ENCODE measurements around the gene SDSL.

The SDSL gene

GRCh38 chr12:113432986-113433385, 10.8 kb downstream of the SDSL start:
- Histone ChIP-seq H3K9me3 (ENCODE audit: control insufficient read depth, insufficient read depth, low read length) (no peaks in the 10 kb centered on the region), H3K9ac (ENCODE audit: low read depth, low read length) (no peak overlapping the region), H3K4me1 (ENCODE audit: control insufficient read depth, insufficient read depth, low read length) (no peaks in the 10 kb centered on the region), H3K4me3 (ENCODE audit: low read depth, low read length) (no peak overlapping the region), H3K27me3 (ENCODE audit: control insufficient read depth, insufficient read depth, low read length) (no peaks in the 10 kb centered on the region), H3K36me3 (ENCODE audit: control insufficient read depth, insufficient read depth, low read length) (no peaks in the 10 kb centered on the region)

DNA sequence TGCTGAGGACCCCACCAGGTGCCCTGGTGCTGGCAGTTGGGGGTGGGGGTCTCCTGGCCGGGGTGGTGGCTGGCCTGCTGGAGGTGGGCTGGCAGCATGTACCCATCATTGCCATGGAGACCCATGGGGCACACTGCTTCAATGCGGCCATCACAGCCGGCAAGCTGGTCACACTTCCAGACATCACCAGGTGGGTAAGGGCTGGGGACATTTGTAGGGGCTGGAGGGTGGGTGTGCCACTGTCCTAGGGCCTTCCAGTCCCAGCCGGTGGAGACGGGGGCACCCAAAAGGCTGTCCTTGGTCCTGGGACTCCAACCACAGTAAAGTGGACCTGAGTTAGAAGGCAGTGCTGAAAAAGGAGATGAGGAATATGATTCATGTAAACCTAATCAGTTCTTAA, 13.2 kb downstream of the SDSL start:
- no peak overlapping the region for H3K9ac ChIP-seq (ENCODE audit: low read depth, low read length)
- no peak overlapping the region for H3K4me3 ChIP-seq (ENCODE audit: low read depth, low read length)
- H3K9me3 ChIP-seq (ENCODE audit: control insufficient read depth, insufficient read depth, low read length), result no peaks in the 10 kb centered on the region
- no peaks in the 10 kb centered on the region for H3K27me3 ChIP-seq (ENCODE audit: control insufficient read depth, insufficient read depth, low read length)
- H3K36me3 ChIP-seq (ENCODE audit: control insufficient read depth, insufficient read depth, low read length), result no peaks in the 10 kb centered on the region
- H3K4me1 ChIP-seq (ENCODE audit: control insufficient read depth, insufficient read depth, low read length), result no peaks in the 10 kb centered on the region

GRCh38 chr12:113436586-113436985, 14.4 kb downstream of the SDSL start:
- Histone ChIP-seq H3K4me3 (ENCODE audit: low read depth, low read length) (no peak overlapping the region), H3K36me3 (ENCODE audit: control insufficient read depth, insufficient read depth, low read length) (no peaks in the 10 kb centered on the region), H3K9ac (ENCODE audit: low read depth, low read length) (no peak overlapping the region), H3K9me3 (ENCODE audit: control insufficient read depth, insufficient read depth, low read length) (no peaks in the 10 kb centered on the region), H3K4me1 (ENCODE audit: control insufficient read depth, insufficient read depth, low read length) (no peaks in the 10 kb centered on the region), H3K27me3 (ENCODE audit: control insufficient read depth, insufficient read depth, low read length) (no peaks in the 10 kb centered on the region)

DNA sequence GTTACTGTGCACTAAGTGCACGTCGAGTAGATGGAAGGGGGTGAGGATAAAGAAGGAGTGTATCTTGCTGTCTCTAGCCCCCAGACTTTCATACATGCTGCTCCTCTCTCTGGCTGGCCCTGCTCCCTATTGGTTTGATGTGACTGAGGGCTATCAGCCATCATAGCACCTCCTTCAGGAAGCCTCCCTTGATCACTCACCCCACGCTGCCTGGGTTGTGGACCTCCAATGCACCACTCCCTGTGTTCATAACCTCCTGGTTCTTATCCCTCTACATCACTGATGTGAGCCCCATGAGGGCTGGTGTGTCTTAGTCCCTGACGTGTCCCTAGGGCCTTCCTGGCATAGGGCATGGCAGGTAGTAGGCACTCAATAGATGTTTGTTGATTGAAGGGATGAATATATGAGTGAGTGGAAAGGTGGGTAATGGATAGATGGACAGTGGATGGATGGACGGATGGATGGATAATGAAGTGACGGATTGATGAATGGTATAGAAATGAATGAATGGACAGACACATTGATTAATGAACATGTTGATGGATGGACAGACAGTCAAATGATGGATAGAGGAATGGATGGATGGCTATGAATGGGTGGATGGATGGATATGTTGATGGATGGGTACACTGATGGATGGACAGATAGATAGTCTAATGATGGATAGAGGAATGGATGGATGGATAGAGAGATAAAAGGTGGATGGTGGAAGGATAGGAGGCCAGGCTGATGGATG, 15.0 kb downstream of the SDSL start:
- H3K27me3 ChIP-seq (ENCODE audit: control insufficient read depth, insufficient read depth, low read length), result no peaks in the 10 kb centered on the region
- H3K9me3 ChIP-seq (ENCODE audit: control insufficient read depth, insufficient read depth, low read length), result no peaks in the 10 kb centered on the region
- no peak overlapping the region for H3K4me3 ChIP-seq (ENCODE audit: low read depth, low read length)
- no peaks in the 10 kb centered on the region for H3K36me3 ChIP-seq (ENCODE audit: control insufficient read depth, insufficient read depth, low read length)
- H3K9ac ChIP-seq (ENCODE audit: low read depth, low read length), result no peak overlapping the region
- no peaks in the 10 kb centered on the region for H3K4me1 ChIP-seq (ENCODE audit: control insufficient read depth, insufficient read depth, low read length)

DNA sequence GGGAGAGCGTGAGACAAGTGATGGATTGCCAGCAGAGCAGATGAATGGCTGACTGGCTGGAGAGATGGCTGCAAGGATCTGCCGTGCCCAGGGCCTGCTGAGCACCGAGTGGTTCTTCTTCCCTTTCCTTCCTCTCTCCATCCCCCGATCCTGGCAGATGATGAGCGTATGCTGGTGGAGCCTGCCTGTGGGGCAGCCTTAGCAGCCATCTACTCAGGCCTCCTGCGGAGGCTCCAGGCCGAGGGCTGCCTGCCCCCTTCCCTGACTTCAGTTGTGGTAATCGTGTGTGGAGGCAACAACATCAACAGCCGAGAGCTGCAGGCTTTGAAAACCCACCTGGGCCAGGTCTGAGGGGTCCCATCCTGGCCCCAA, 15.5 kb downstream of the SDSL start:
- no peaks in the 10 kb centered on the region for H3K36me3 ChIP-seq (ENCODE audit: control insufficient read depth, insufficient read depth, low read length)
- no peaks in the 10 kb centered on the region for H3K9me3 ChIP-seq (ENCODE audit: control insufficient read depth, insufficient read depth, low read length)
- H3K9ac ChIP-seq (ENCODE audit: low read depth, low read length), result no peak overlapping the region
- H3K27me3 ChIP-seq (ENCODE audit: control insufficient read depth, insufficient read depth, low read length), result no peaks in the 10 kb centered on the region
- H3K4me1 ChIP-seq (ENCODE audit: control insufficient read depth, insufficient read depth, low read length), result no peaks in the 10 kb centered on the region
- H3K4me3 ChIP-seq (ENCODE audit: low read depth, low read length), result no peak overlapping the region

DNA sequence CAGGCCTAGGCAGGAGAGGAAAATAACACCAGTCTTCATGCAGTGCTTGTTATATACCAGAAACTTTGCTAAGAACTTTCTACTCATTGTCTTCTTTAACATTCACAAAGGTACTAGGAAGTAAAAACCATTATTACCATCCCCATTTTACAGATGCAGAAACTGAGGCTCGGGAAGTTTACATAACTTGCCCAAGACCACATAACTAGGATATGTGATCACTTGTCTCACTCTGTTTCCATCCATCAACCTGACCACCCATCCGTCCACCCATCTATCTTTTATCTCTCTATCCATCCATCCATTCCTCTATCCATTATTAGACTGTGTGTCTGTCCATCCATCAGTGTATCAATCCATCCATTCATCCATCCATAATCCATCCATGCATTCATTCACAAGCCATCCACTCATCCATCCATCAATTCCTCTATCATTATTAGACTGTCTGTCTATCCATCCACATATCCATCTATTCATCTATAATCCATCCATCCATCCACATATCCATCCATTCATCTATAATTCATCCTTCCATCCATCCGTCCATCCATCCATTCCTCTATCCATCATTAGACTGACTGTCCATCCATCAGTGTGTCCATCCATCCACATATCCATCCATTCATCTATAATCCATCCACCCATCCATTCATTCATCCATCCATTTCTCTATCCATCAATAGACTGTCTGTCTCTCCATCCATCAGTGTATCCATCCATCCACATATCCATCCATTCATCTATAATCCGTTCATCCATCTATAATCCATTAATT, 16.5 kb downstream of the SDSL start:
- no peaks in the 10 kb centered on the region for H3K27me3 ChIP-seq (ENCODE audit: control insufficient read depth, insufficient read depth, low read length)
- no peaks in the 10 kb centered on the region for H3K9me3 ChIP-seq (ENCODE audit: control insufficient read depth, insufficient read depth, low read length)
- H3K4me1 ChIP-seq (ENCODE audit: control insufficient read depth, insufficient read depth, low read length), result no peaks in the 10 kb centered on the region
- H3K9ac ChIP-seq (ENCODE audit: low read depth, low read length), result no peak overlapping the region
- H3K4me3 ChIP-seq (ENCODE audit: low read depth, low read length), result no peak overlapping the region
- H3K36me3 ChIP-seq (ENCODE audit: control insufficient read depth, insufficient read depth, low read length), result no peaks in the 10 kb centered on the region

DNA sequence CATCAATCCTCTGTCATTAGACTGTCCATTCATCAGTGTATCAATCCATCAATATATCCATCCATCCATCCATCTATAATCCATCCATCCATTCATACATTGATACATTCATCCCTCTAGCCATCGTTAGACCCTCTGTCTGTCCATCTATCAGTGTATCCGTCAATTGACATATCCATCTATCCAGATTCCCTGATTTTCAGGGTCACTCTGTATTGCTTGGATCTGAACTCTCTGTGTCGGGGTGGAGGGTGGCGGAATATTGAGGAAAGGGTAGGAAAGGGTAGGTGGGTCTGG, 17.1 kb downstream of the SDSL start:
- Histone ChIP-seq H3K9ac (ENCODE audit: low read depth, low read length) (no peak overlapping the region), H3K4me1 (ENCODE audit: control insufficient read depth, insufficient read depth, low read length) (no peaks in the 10 kb centered on the region), H3K9me3 (ENCODE audit: control insufficient read depth, insufficient read depth, low read length) (no peaks in the 10 kb centered on the region), H3K27me3 (ENCODE audit: control insufficient read depth, insufficient read depth, low read length) (no peaks in the 10 kb centered on the region), H3K4me3 (ENCODE audit: low read depth, low read length) (no peak overlapping the region), H3K36me3 (ENCODE audit: control insufficient read depth, insufficient read depth, low read length) (no peaks in the 10 kb centered on the region)

GRCh38 chr12:113439606-113440030, 17.4 kb downstream of the SDSL start:
- Histone ChIP-seq H3K4me3 (ENCODE audit: low read depth, low read length) (no peak overlapping the region), H3K9me3 (ENCODE audit: control insufficient read depth, insufficient read depth, low read length) (no peaks in the 10 kb centered on the region), H3K36me3 (ENCODE audit: control insufficient read depth, insufficient read depth, low read length) (no peaks in the 10 kb centered on the region), H3K4me1 (ENCODE audit: control insufficient read depth, insufficient read depth, low read length) (no peaks in the 10 kb centered on the region), H3K9ac (ENCODE audit: low read depth, low read length) (no peak overlapping the region), H3K27me3 (ENCODE audit: control insufficient read depth, insufficient read depth, low read length) (no peaks in the 10 kb centered on the region)

DNA sequence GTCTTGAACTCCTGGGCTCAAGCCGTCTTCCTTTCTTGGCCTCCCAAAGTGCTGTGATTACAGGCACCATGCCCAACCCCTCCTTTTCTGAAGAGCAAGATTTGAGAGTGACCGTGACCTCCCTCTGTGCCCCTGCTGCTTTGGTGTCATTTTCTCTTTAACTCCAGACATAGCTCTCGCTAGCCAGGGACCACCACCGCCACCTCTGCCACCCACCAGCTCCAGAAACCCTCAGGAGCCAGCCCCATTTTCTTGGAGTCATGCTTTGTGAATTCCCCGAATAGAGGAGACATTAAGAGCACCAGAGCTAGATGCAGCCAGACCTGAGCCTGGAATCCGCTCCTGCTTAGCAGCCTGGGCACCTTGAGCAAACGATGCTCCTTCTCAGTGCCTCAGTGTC, 18.2 kb downstream of the SDSL start:
- H3K9ac ChIP-seq (ENCODE audit: low read depth, low read length), result no peak overlapping the region
- no peaks in the 10 kb centered on the region for H3K36me3 ChIP-seq (ENCODE audit: control insufficient read depth, insufficient read depth, low read length)
- H3K9me3 ChIP-seq (ENCODE audit: control insufficient read depth, insufficient read depth, low read length), result no peaks in the 10 kb centered on the region
- no peaks in the 10 kb centered on the region for H3K4me1 ChIP-seq (ENCODE audit: control insufficient read depth, insufficient read depth, low read length)
- H3K4me3 ChIP-seq (ENCODE audit: low read depth, low read length), result no peak overlapping the region
- no peaks in the 10 kb centered on the region for H3K27me3 ChIP-seq (ENCODE audit: control insufficient read depth, insufficient read depth, low read length)

DNA sequence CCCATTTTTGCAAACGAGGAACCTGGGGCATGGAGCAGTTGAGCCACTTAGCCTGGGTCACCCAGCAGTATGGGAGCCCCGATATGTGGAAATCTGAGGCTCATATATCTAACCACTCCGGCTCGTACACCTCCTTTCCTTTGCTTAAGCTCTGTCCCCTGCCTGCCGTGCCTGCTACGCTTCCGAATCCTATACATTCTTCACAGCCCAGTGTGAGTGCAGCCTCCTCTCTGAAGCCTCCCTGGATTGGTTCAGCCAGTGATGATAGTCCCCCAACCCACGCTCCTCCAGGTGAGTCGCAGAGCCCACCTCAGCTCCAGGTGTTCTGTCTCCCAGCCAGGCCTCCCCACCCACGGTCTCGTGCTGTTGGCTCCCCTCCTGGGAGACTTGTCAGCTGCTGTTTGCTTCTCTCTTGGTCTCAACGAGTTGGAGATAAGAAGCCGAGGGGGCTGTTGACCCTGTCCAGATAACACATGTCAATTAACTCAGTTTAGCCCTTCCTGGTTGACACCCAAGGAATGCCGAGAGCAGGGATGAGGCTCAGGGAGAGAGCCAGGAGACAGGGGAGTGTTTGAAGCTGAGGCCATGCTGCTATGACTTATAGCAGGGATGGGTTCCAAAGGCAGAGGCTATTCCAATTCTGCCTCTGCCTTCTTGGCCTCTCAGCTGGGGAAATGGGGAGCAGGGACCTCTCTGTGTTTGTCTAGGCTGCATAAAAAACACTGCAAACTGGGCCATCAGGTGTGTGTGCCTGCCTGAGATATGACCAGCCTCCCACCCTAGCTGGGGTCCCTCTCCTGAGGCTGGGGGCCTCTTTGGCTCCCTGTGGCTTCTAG, 19.0 kb downstream of the SDSL start:
- Histone ChIP-seq H3K4me3 (ENCODE audit: low read depth, low read length) (no peak overlapping the region), H3K9ac (ENCODE audit: low read depth, low read length) (no peak overlapping the region), H3K27me3 (ENCODE audit: control insufficient read depth, insufficient read depth, low read length) (no peaks in the 10 kb centered on the region), H3K4me1 (ENCODE audit: control insufficient read depth, insufficient read depth, low read length) (no peaks in the 10 kb centered on the region), H3K36me3 (ENCODE audit: control insufficient read depth, insufficient read depth, low read length) (no peaks in the 10 kb centered on the region), H3K9me3 (ENCODE audit: control insufficient read depth, insufficient read depth, low read length) (no peaks in the 10 kb centered on the region)

DNA sequence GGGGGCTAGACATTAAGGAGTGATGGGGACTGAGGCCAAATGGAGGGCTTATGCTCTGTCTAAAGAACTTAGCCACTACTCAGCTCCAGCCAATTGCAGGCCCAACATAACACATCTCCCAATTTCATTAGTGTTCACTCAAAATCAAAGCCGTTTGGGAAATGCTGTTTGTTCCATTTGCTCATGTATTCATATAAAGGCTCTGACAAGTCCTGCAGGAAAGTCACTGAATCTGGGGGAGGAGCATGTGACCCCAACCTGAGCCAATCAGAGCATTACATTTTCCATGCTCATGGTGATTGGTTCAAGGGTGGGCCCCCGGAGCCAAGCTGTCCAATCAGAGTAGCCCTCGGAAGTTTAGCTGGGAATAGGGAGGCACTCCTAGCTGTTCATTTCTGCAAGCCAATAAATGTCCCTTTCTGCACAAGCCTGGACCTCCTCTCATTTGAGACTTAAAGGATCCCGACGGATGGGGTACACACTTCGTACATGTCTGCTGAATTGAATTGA, 20.9 kb downstream of the SDSL start:
- H3K9me3 ChIP-seq (ENCODE audit: control insufficient read depth, insufficient read depth, low read length), result no peaks in the 10 kb centered on the region

More for the DNA sequence above, 20.9 kb downstream of the SDSL start:
- Histone ChIP-seq H3K27me3 (ENCODE audit: control insufficient read depth, insufficient read depth, low read length) (no peaks in the 10 kb centered on the region), H3K9ac (ENCODE audit: low read depth, low read length) (no peak overlapping the region), H3K4me1 (ENCODE audit: control insufficient read depth, insufficient read depth, low read length) (no peaks in the 10 kb centered on the region), H3K4me3 (ENCODE audit: low read depth, low read length) (no peak overlapping the region), H3K36me3 (ENCODE audit: control insufficient read depth, insufficient read depth, low read length) (no peaks in the 10 kb centered on the region)
